Measurements from ENCODE around the gene OVOL1. TPM values are rescaled to one million over a fixed set of nuclear protein-coding genes. Genes with fewer than 3 reads are reported as not detected.

OVOL1 gene
- polyA plus RNA-seq, 3 donors = 0.08 TPM; not detected in 2

DNA sequence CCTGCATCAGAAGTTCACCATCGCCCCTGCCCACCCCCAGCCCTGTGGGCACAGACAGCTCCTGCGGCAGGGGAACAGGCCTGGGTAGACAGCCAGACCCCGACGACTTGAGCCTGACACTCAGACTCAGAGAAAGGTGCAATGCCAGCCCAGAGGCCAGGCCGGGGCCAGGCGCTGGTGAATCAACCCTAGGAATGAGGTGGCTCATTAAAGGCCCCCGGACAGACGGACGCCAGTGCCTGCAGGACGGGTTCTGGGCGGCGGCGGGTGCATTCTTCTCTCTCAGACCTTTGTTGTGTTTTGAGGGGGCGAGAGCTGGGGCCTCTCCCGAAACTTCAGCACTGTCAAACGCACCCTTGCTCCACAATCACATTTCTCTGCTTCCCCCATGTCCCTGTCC lies 5.6 kb downstream of the OVOL1 start:
- no peak overlapping the region for H3K4me2 ChIP-seq (replicated peaks; ENCODE audit: extremely low read depth, low read length, poor library complexity, severe bottlenecking)
- no peak overlapping the region for H3K4me3 ChIP-seq (replicated peaks in 1 of 3; ENCODE audit: low read depth in 2 of 3, low read length in 3 of 3)
- peaks cover 0 to 9% (median 5%) of the 10 kb centered on the region in 7 donors for H3K9me3 Mint-ChIP-seq
- TF ChIP-seq, protein P1, sequence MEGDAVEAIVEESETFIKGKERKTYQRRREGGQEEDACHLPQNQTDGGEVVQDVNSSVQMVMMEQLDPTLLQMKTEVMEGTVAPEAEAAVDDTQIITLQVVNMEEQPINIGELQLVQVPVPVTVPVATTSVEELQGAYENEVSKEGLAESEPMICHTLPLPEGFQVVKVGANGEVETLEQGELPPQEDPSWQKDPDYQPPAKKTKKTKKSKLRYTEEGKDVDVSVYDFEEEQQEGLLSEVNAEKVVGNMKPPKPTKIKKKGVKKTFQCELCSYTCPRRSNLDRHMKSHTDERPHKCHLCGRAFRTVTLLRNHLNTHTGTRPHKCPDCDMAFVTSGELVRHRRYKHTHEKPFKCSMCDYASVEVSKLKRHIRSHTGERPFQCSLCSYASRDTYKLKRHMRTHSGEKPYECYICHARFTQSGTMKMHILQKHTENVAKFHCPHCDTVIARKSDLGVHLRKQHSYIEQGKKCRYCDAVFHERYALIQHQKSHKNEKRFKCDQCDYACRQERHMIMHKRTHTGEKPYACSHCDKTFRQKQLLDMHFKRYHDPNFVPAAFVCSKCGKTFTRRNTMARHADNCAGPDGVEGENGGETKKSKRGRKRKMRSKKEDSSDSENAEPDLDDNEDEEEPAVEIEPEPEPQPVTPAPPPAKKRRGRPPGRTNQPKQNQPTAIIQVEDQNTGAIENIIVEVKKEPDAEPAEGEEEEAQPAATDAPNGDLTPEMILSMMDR (IDR thresholded peaks at IDR 0.05) = no peak
- H3K27me3 Mint-ChIP-seq (ENCODE audit: low read depth in 3 of 3) = peaks cover 29 to 38% (median 35%) of the 10 kb centered on the region in 3 donors
- H3K4me1 Mint-ChIP-seq = peaks cover 24% of the 10 kb centered on the region
- H3K79me2 ChIP-seq (ENCODE audit: insufficient read depth, low read length) = no peaks in the 10 kb centered on the region
- no peak for DNase-seq
- H3K27ac Mint-ChIP-seq = peak overlapping the region in 2 of 7 donors; percentile 68 to 71
- H3K4me1 ChIP-seq (ENCODE audit: control insufficient read depth in 1 of 2, insufficient read depth in 2 of 2, low read length in 2 of 2) = peaks cover 20 to 23% of the 10 kb centered on the region in 2 donors
- H3K9me3 ChIP-seq (replicated peaks in 1 of 2; ENCODE audit: control insufficient read depth in 1 of 2, insufficient read depth in 1 of 2, low read length in 2 of 2) = peaks cover 0 to 12% of the 10 kb centered on the region in 2 donors
- 78% methylated on average over 6 of the region's 16 CpGs for WGBS (ENCODE audit: insufficient coverage)
- intact Hi-C loops (cut with micrococcal nuclease) = no loop called here
- no peaks in the 10 kb centered on the region for H3K36me3 ChIP-seq (replicated peaks in 1 of 2; ENCODE audit: control insufficient read depth in 1 of 2, insufficient read depth in 2 of 2, low read length in 2 of 2)
- H3K27me3 ChIP-seq (ENCODE audit: control insufficient read depth in 2 of 2, insufficient read depth in 2 of 2, low read length in 2 of 2) = peaks cover 11 to 32% of the 10 kb centered on the region in 2 donors
- H3K9ac ChIP-seq (ENCODE audit: insufficient read depth, low read length, poor library complexity, severe bottlenecking) = no peak overlapping the region
- no peak overlapping the region for H3K27ac ChIP-seq (ENCODE audit: low read depth in 1 of 2, low read length in 2 of 2)
- no peak overlapping the region for H2AFZ ChIP-seq (ENCODE audit: insufficient read depth, low read depth, low read length, poor library complexity, severe bottlenecking)
- no peak overlapping the region for H3K4me3 Mint-ChIP-seq
- no peaks in the 10 kb centered on the region for H4K20me1 ChIP-seq (ENCODE audit: insufficient read depth, low read length)
- H3K36me3 Mint-ChIP-seq = peaks cover 0 to 3% of the 10 kb centered on the region in 2 donors

DNA sequence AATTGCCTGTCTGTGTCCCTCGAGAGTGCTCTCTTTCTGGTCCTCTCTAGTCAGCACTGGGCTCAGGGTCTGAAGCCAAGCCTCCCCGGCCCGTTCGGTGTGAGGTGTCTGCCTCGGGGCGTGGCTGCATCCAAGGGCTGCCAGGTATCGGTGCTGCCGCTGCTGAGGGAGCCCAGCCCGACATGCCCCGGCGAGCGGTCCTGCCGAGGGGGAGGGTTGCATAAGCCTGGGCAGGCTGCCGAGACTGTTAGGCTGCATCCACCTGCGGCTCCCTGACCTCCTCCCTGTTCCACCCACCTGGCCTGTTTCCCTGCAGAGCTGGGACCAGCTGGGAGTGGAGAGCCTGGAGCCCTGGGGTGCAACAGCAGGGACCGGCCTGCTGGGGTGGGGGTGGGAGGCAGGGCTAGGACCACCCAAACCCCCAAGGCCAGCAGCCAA lies 6.3 kb downstream of the OVOL1 start:
- no peak for DNase-seq
- Mint-ChIP-seq H3K4me3 (no peak overlapping the region), H3K36me3 (peaks cover 0 to 2% of the 10 kb centered on the region in 2 donors), H3K27me3 (ENCODE audit: low read depth in 3 of 3) (peaks cover 23 to 31% (median 29%) of the 10 kb centered on the region in 3 donors), H3K4me1 (peaks cover 20% of the 10 kb centered on the region), H3K27ac (no peak overlapping the region), H3K9me3 (peaks cover 0 to 6% (median 3%) of the 10 kb centered on the region in 7 donors)
- H3K4me2 ChIP-seq (replicated peaks; ENCODE audit: extremely low read depth, low read length, poor library complexity, severe bottlenecking) = no peak overlapping the region
- H3K36me3 ChIP-seq (replicated peaks in 1 of 2; ENCODE audit: control insufficient read depth in 1 of 2, insufficient read depth in 2 of 2, low read length in 2 of 2) = no peaks in the 10 kb centered on the region
- peaks cover 6 to 25% of the 10 kb centered on the region in 2 donors for H3K27me3 ChIP-seq (ENCODE audit: control insufficient read depth in 2 of 2, insufficient read depth in 2 of 2, low read length in 2 of 2)
- TF ChIP-seq, protein P1 (IDR thresholded peaks at IDR 0.05) = no peak
- no peaks in the 10 kb centered on the region for H4K20me1 ChIP-seq (ENCODE audit: insufficient read depth, low read length)
- WGBS (ENCODE audit: insufficient coverage) = 95% methylated on average over 12 of the region's 16 CpGs
- peaks cover 13 to 16% of the 10 kb centered on the region in 2 donors for H3K4me1 ChIP-seq (ENCODE audit: control insufficient read depth in 1 of 2, insufficient read depth in 2 of 2, low read length in 2 of 2)
- no peak overlapping the region for H3K27ac ChIP-seq (ENCODE audit: low read depth in 1 of 2, low read length in 2 of 2)
- H3K79me2 ChIP-seq (ENCODE audit: insufficient read depth, low read length) = no peaks in the 10 kb centered on the region
- H2AFZ ChIP-seq (ENCODE audit: insufficient read depth, low read depth, low read length, poor library complexity, severe bottlenecking) = no peak overlapping the region
- H3K9me3 ChIP-seq (replicated peaks in 1 of 2; ENCODE audit: control insufficient read depth in 1 of 2, insufficient read depth in 1 of 2, low read length in 2 of 2) = peaks cover 0 to 6% of the 10 kb centered on the region in 2 donors
- intact Hi-C loops (cut with micrococcal nuclease) = no loop called here
- H3K9ac ChIP-seq (ENCODE audit: insufficient read depth, low read length, poor library complexity, severe bottlenecking) = no peak overlapping the region
- H3K4me3 ChIP-seq (replicated peaks in 1 of 3; ENCODE audit: low read depth in 2 of 3, low read length in 3 of 3) = no peak overlapping the region
